ENCODE data around the gene CCDC170. TPM values are rescaled to one million over a fixed set of nuclear protein-coding genes. Genes with fewer than 3 reads are reported as not detected.
"Not testable (repeated sequence)": the region's sequence is repeated elsewhere in the genome, so short reads cannot be mapped to it uniquely, and the experiment has no call there.

Gene CCDC170
- total RNA-seq, 1 donor from 2014 or later = 0.14 TPM

DNA sequence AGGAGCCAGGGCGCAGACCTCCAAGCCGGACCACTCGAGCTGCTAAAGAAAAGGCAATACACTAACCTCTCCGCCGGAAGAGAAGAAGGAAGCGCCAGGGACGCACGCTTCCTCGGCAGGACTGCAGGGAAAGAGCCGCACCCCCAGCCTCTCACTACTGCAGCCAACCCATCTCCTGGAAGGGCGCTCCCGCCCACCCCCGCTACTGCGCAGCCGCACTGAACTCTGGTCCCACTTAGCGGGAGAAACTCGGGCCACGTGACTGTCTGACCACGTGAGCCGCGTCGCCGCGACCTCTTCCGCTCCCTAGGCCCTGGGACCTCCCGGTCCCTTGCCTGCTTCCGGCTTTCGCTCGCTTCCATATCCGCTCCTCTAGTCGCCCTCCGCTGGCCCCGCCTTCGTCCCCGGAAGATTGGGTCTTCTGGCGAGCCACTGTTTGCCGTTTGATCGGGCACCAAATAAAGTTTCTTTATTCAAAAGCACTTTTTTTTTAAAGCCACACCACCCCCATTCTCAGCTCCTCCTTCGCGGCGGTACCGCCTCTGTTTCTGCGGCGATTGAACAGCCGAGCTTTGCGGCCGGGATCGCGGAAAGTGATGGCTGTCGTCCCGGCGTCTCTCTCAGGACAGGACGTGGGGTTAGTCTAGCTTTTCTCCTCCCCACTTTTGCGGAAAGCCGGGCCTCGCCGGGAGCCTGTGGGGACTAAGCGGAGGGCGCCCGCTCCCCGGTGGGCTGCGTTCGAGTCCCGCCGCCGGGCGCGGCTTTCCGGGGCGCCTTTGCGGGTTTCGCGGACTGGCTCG, 41.7 kb upstream of the CCDC170 start, which contains the start of gene RMND1:
Gene RMND1 (minus strand): TSS at position 177 of the 800 bp plus-strand sequence. CDS start 6,315 bp downstream, outside the sequence.
- TF ChIP-seq CTCF (IDR thresholded peaks at IDR 0.05; ENCODE audit: insufficient read depth, low read depth, low read length) = no peak
- no peak for TF ChIP-seq EZH2 (IDR thresholded peaks at IDR 0.05; ENCODE audit: insufficient read depth, low read length)
- Mint-ChIP-seq H3K27me3 (ENCODE audit: low read depth, unreplicated experiment) (no peaks in the 10 kb centered on the region), H3K9me3 (ENCODE audit: unreplicated experiment) (no peaks in the 10 kb centered on the region), H3K36me3 (ENCODE audit: low read depth, unreplicated experiment) (peaks cover 6% of the 10 kb centered on the region), H3K27ac (ENCODE audit: unreplicated experiment) (peak within 1 kb of the TSS; percentile 89), H3K4me3 (ENCODE audit: unreplicated experiment) (peak within 1 kb of the TSS; percentile 90), H3K4me1 (ENCODE audit: low read depth, unreplicated experiment) (peaks cover 16% of the 10 kb centered on the region)
- FAIRE-seq (peak; percentile 96), DNase-seq (ENCODE audit: low read depth) (peak; percentile 99)
- no peaks in the 10 kb centered on the region for H3K9me3 ChIP-seq (ENCODE audit: insufficient read depth, low read depth, low read length)
- H4K20me1 ChIP-seq (ENCODE audit: insufficient read depth, low read length) = no peaks in the 10 kb centered on the region
- peak within 1 kb of the TSS; percentile 68 for H2AFZ ChIP-seq (ENCODE audit: low read depth, low read length)
- H3K9ac ChIP-seq (ENCODE audit: low read length) = peak within 1 kb of the TSS; percentile 93
- H3K36me3 ChIP-seq (ENCODE audit: insufficient read depth, low read length) = no peaks in the 10 kb centered on the region
- peaks cover 57% of the 10 kb centered on the region for H3K79me2 ChIP-seq (ENCODE audit: insufficient read depth, low read length)
- H3K4me3 ChIP-seq (ENCODE audit: insufficient read depth, low read depth, low read length) = peak within 1 kb of the TSS; percentile 95
- H3K4me2 ChIP-seq (ENCODE audit: low read length) = peak within 1 kb of the TSS; percentile 92
- no peaks in the 10 kb centered on the region for H3K27me3 ChIP-seq (ENCODE audit: insufficient read depth, low read length)
- peak within 1 kb of the TSS; percentile 84 for H3K27ac ChIP-seq (ENCODE audit: low read depth, low read length)
- H3K4me1 ChIP-seq (ENCODE audit: insufficient read depth, low read length) = peaks cover 9% of the 10 kb centered on the region

DNA sequence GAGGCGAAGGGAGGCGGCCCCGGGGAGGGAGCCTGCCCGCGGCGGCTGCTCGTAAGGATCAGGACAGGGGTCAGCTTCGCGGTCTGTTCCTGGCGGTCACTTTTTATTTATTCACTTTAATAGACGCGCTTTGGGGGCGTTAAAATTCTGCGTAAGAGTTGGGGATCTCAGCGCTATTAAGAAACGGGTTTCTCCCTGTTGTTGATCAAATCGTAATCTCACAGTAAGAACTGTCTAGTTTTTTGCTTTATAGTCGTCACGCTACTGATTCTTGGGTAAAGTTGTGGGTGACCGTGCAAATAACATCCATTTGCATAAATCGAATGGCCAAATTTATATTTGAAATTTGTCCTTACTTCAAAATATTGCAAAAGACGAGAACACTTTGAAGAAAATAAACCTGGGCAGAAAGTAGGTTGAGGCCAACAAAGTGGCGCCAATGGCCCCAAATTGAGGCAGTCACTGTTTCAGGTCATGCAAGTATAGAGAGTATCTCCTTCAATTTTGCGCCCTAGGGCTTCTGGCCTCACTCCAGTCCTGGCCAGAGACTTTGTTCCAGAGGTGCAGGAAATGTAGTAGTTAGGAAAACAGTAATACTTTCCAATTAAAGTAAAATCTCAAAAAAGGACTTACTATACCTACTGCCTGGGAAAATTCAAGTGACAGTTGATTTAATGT, 40.9 kb upstream of the CCDC170 start:
- peaks cover 50% of the 10 kb centered on the region for H3K79me2 ChIP-seq (ENCODE audit: insufficient read depth, low read length)
- Mint-ChIP-seq H3K27me3 (ENCODE audit: low read depth, unreplicated experiment) (no peaks in the 10 kb centered on the region), H3K4me3 (ENCODE audit: unreplicated experiment) (peak overlapping the region; percentile 90), H3K36me3 (ENCODE audit: low read depth, unreplicated experiment) (peaks cover 6% of the 10 kb centered on the region), H3K27ac (ENCODE audit: unreplicated experiment) (peak overlapping the region; percentile 50), H3K4me1 (ENCODE audit: low read depth, unreplicated experiment) (peaks cover 16% of the 10 kb centered on the region), H3K9me3 (ENCODE audit: unreplicated experiment) (no peaks in the 10 kb centered on the region)
- peak; percentile 18 for DNase-seq (ENCODE audit: low read depth)
- H3K9me3 ChIP-seq (ENCODE audit: insufficient read depth, low read depth, low read length) = no peaks in the 10 kb centered on the region
- peak overlapping the region; percentile 83 for H3K9ac ChIP-seq (ENCODE audit: low read length)
- H3K4me1 ChIP-seq (ENCODE audit: insufficient read depth, low read length) = peaks cover 8% of the 10 kb centered on the region
- no peak for FAIRE-seq
- no peaks in the 10 kb centered on the region for H3K27me3 ChIP-seq (ENCODE audit: insufficient read depth, low read length)
- peak overlapping the region; percentile 92 for H3K4me2 ChIP-seq (ENCODE audit: low read length)
- H3K36me3 ChIP-seq (ENCODE audit: insufficient read depth, low read length) = no peaks in the 10 kb centered on the region
- peak overlapping the region; percentile 65 for H2AFZ ChIP-seq (ENCODE audit: low read depth, low read length)
- TF ChIP-seq EZH2 (IDR thresholded peaks at IDR 0.05; ENCODE audit: insufficient read depth, low read length) (no peak), CTCF (IDR thresholded peaks at IDR 0.05; ENCODE audit: insufficient read depth, low read depth, low read length) (no peak)
- H3K27ac ChIP-seq (ENCODE audit: low read depth, low read length) = peak overlapping the region; percentile 84
- H3K4me3 ChIP-seq (ENCODE audit: insufficient read depth, low read depth, low read length) = peak overlapping the region; percentile 95
- no peaks in the 10 kb centered on the region for H4K20me1 ChIP-seq (ENCODE audit: insufficient read depth, low read length)

GRCh38 chr6:151455751-151456398, 37.9 kb upstream of the CCDC170 start:
- not testable (repeated sequence) for H3K27ac ChIP-seq (ENCODE audit: low read depth, low read length); H3K27me3 Mint-ChIP-seq (ENCODE audit: low read depth, unreplicated experiment); H3K27me3 ChIP-seq (ENCODE audit: insufficient read depth, low read length); H2AFZ ChIP-seq (ENCODE audit: low read depth, low read length); H3K4me2 ChIP-seq (ENCODE audit: low read length); H4K20me1 ChIP-seq (ENCODE audit: insufficient read depth, low read length); H3K9ac ChIP-seq (ENCODE audit: low read length); H3K36me3 Mint-ChIP-seq (ENCODE audit: low read depth, unreplicated experiment); H3K4me3 Mint-ChIP-seq (ENCODE audit: unreplicated experiment); H3K4me1 ChIP-seq (ENCODE audit: insufficient read depth, low read length); FAIRE-seq; H3K36me3 ChIP-seq (ENCODE audit: insufficient read depth, low read length); H3K4me3 ChIP-seq (ENCODE audit: insufficient read depth, low read depth, low read length); H3K27ac Mint-ChIP-seq (ENCODE audit: unreplicated experiment); H3K9me3 Mint-ChIP-seq (ENCODE audit: unreplicated experiment); DNase-seq (ENCODE audit: low read depth); H3K9me3 ChIP-seq (ENCODE audit: insufficient read depth, low read depth, low read length)
- peaks cover 34% of the 10 kb centered on the region for H3K79me2 ChIP-seq (ENCODE audit: insufficient read depth, low read length)
- H3K4me1 Mint-ChIP-seq (ENCODE audit: low read depth, unreplicated experiment) = peaks cover 11% of the 10 kb centered on the region
